Suprapubic skin (tissue), 4 donors: Measurements from ENCODE around the gene MAPK14. TPM values are rescaled to one million over a fixed set of nuclear protein-coding genes. Genes with fewer than 3 reads are reported as not detected.
A peak's percentile ranks its signal among the peaks of the same experiment; 100 is the strongest.

Experiments
- DNase-seq, 2 donors: peaks; one replicate each; pipeline ENCODE4 v3.0.0-alpha.2; 2019; ENCODE audit warnings: low spot score in 2 of 2
- H3K27ac ChIP-seq: fragments of 200-600 bp; sonication (generic); one replicate; pipeline ENCODE4 v1.5.1; 2019
- H3K27me3 ChIP-seq: fragments of 200-600 bp; sonication (generic); one replicate; pipeline ENCODE4 v1.5.1; 2019
- H3K36me3 ChIP-seq: fragments of 200-600 bp; sonication (generic); one replicate; pipeline ENCODE4 v1.5.1; 2019
- H3K4me1 ChIP-seq: fragments of 200-600 bp; sonication (generic); one replicate; pipeline ENCODE4 v1.5.1; 2019
- H3K4me3 ChIP-seq: fragments of 200-600 bp; sonication (generic); one replicate; pipeline ENCODE4 v1.5.1; 2019; ENCODE audit warnings: mild to moderate bottlenecking
- H3K9me3 ChIP-seq: fragments of 200-600 bp; sonication (generic); one replicate; pipeline ENCODE4 v1.5.1; 2019
- EP300 ChIP-seq: sonication (generic); formaldehyde crosslinking; IDR thresholded peaks from one replicate; pipeline ENCODE4 v1.6.1; 2017; ENCODE audit warnings: antibody characterized with exemption
- POLR2A ChIP-seq, 2 donors: fragments of 450-650 bp; IDR thresholded peaks; one replicate each; pipeline ENCODE4 v1.6.1; 2017; ENCODE audit warnings: antibody characterized with exemption in 2 of 2, mild to moderate bottlenecking in 2 of 2, moderate library complexity in 2 of 2
- POLR2AphosphoS5 ChIP-seq, 3 donors: sonication (generic); formaldehyde crosslinking; IDR thresholded peaks; one replicate each; pipeline ENCODE4 v1.6.1; 2017; ENCODE audit warnings: antibody characterized with exemption in 3 of 3
- WGBS: methylation state at CpG from one replicate; pipeline ENCODE4 v1.1.5; 2018; 5-methylcytosine and 5-hydroxymethylcytosine counted together
- total RNA-seq, 4 donors: library from RNA; depleted of rRNA; stranded (reverse); fragments of >200 nt; gene quantifications; one replicate each; pipeline ENCODE4 v1.1.0, GENCODE V29; 2016
- TF ChIP-seq, protein P1 (sequence below), 2 donors: fragments of 200-600 bp in 1 of 2; fragments of 450-650 bp in 1 of 2; sonication (generic) in 1 of 2; IDR thresholded peaks; one replicate each; pipeline ENCODE4 v1.5.1; 2016 to 2019; ENCODE audit warnings: antibody characterized with exemption in 2 of 2, mild to moderate bottlenecking in 1 of 2, moderate library complexity in 1 of 2

Gene MAPK14
- total RNA-seq, 4 donors from 2014 or later: 51.7 to 105 (median 57.8) TPM

GRCh38 chr6:36118550-36119107, 91.0 kb downstream of the MAPK14 start:
- Histone ChIP-seq H3K4me1 (peaks cover 44% of the 10 kb centered on the region), H3K36me3 (no peaks in the 10 kb centered on the region), H3K27ac (no peak overlapping the region), H3K9me3 (no peaks in the 10 kb centered on the region), H3K4me3 (no peak overlapping the region), H3K27me3 (no peaks in the 10 kb centered on the region)
- WGBS: 45% methylated on average over 4 of the region's 4 CpGs
- TF ChIP-seq POLR2AphosphoS5 (IDR thresholded peaks at IDR 0.05) (peak in 2 of 3 donors; percentile 10 to 12), POLR2A (IDR thresholded peaks at IDR 0.05) (no peak)
- no peak for DNase-seq

DNA sequence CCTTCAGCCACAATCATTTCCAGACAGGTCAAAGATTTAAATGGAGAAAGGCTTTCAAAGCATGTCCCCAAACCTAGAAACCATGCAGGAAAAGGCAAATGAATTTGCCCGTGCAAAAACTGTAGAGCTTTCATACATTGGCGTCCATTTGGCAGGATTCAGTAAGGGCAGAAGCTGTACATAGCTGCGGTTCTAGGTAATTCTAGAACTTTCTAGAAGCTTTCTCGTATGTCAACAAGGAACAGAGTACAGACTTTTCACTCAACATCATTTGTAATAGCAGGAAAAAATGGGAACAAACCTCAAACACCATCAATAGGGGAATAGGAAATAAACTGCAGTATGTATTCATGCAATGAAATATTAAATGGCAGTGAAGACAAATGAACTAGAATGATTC, 91.6 kb downstream of the MAPK14 start:
- Histone ChIP-seq H3K36me3 (no peaks in the 10 kb centered on the region), H3K27ac (no peak overlapping the region), H3K9me3 (no peaks in the 10 kb centered on the region), H3K4me3 (no peak overlapping the region), H3K4me1 (peaks cover 43% of the 10 kb centered on the region), H3K27me3 (no peaks in the 10 kb centered on the region)
- TF ChIP-seq, protein P1, sequence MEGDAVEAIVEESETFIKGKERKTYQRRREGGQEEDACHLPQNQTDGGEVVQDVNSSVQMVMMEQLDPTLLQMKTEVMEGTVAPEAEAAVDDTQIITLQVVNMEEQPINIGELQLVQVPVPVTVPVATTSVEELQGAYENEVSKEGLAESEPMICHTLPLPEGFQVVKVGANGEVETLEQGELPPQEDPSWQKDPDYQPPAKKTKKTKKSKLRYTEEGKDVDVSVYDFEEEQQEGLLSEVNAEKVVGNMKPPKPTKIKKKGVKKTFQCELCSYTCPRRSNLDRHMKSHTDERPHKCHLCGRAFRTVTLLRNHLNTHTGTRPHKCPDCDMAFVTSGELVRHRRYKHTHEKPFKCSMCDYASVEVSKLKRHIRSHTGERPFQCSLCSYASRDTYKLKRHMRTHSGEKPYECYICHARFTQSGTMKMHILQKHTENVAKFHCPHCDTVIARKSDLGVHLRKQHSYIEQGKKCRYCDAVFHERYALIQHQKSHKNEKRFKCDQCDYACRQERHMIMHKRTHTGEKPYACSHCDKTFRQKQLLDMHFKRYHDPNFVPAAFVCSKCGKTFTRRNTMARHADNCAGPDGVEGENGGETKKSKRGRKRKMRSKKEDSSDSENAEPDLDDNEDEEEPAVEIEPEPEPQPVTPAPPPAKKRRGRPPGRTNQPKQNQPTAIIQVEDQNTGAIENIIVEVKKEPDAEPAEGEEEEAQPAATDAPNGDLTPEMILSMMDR (IDR thresholded peaks at IDR 0.05): no peak
- no peak for TF ChIP-seq POLR2A (IDR thresholded peaks at IDR 0.05)
- no peak for TF ChIP-seq EP300
- TF ChIP-seq POLR2AphosphoS5 (IDR thresholded peaks at IDR 0.05): no peak
- DNase-seq: no peak
- 79% methylated on average over 4 of the region's 4 CpGs for WGBS

DNA sequence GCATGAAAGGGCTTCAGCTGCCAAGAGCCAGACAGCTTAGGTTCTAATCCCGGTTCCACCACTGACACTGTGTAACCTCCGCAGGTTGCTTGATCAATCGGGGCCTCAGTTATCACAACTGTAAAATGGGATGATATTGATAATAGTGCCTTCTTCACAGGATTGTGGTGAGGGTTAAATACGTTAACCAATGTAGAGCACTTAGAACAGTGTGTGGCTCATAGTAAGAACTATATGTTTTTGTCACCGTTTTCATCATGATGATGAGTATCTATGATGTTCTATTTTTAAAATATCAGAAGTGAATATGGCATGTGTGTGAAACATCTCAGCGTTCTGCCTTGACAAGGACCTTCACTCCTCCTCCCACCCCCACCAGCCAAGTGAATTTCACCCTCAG, 92.4 kb downstream of the MAPK14 start:
- TF ChIP-seq POLR2AphosphoS5 (IDR thresholded peaks at IDR 0.05) (no peak), EP300 (no peak), POLR2A (IDR thresholded peaks at IDR 0.05) (no peak)
- TF ChIP-seq, protein P1 (IDR thresholded peaks at IDR 0.05): no peak
- no peak overlapping the region for H3K4me3 ChIP-seq
- no peaks in the 10 kb centered on the region for H3K27me3 ChIP-seq
- no peak for DNase-seq
- peak overlapping the region; percentile 68 for H3K27ac ChIP-seq
- 80% methylated on average over 6 of the region's 6 CpGs for WGBS
- no peaks in the 10 kb centered on the region for H3K36me3 ChIP-seq
- H3K4me1 ChIP-seq: peaks cover 44% of the 10 kb centered on the region
- H3K9me3 ChIP-seq: no peaks in the 10 kb centered on the region

DNA sequence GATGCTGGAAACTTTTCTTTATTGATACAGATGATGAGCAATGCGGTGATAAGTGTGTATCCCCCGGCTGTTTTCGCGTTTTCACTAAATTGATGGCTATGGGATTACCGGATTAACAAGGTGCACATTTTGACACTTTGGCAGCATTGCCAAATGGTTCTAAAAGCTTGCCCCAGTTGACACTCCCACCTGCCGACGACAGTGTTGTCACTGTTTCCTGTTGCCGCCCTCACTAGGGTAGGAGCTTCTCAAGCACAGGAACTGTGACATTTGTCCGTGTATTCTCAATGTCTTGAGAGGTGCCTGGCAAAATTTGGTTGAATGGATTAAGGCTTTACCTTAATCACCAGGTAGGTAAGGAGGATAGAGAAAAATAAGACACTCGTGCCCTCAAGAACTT, 92.9 kb downstream of the MAPK14 start:
- Histone ChIP-seq H3K27ac (peak overlapping the region; percentile 68), H3K4me3 (peak overlapping the region; percentile 14), H3K9me3 (no peaks in the 10 kb centered on the region), H3K27me3 (no peaks in the 10 kb centered on the region), H3K4me1 (peaks cover 44% of the 10 kb centered on the region), H3K36me3 (no peaks in the 10 kb centered on the region)
- WGBS: 46% methylated on average over 10 of the region's 10 CpGs
- DNase-seq: peak in 1 of 2 donors; percentile 66
- TF ChIP-seq POLR2AphosphoS5 (IDR thresholded peaks at IDR 0.05) (no peak), EP300 (no peak), POLR2A (IDR thresholded peaks at IDR 0.05) (no peak)
- TF ChIP-seq, protein P1 (IDR thresholded peaks at IDR 0.05): no peak

DNA sequence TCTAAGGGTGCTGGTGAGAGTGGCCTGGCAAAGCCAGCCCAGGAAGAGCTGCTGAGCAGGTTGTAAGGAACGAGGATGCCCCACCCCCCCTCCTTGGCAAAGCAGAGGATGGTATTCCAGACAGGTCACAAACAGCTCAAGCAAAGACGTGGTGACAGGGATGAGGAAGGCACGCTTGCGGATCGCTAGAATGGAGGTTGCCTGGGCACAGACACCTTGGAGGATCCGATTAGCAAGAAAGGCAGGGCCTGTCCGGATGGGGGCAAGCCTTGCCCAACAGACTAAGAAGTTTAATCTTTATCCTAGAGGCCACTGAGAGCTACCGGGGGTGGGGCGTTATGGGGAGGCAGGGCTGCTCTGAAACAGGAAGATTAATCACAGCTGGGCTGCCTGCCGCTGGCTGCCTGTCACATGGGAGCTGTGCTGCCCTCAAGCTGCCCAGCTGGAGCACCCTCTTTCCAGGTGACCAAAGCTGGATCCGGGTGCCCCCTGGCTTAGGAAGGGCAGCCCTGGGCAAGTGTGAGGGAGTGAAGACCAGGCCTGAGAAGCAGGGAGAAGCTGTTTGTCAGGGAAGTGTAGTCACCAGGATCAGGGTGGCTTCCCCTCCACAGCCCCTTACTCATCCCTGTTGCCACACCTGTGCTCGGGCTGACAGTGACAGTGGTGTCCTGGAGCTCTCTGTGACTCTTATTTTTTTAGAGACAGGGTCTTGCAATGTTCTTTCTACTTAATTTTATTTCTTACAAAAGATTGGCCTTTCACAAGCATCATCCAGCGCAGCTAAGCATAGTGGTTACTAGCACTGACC, 93.6 kb downstream of the MAPK14 start:
- DNase-seq: peak in 1 of 2 donors; percentile 78
- WGBS: 26% methylated on average over 12 of the region's 13 CpGs

More for the DNA sequence above, 93.6 kb downstream of the MAPK14 start:
- Histone ChIP-seq H3K27me3 (no peaks in the 10 kb centered on the region), H3K4me1 (peaks cover 44% of the 10 kb centered on the region), H3K9me3 (no peaks in the 10 kb centered on the region), H3K4me3 (peak overlapping the region; percentile 14), H3K27ac (peak overlapping the region; percentile 68), H3K36me3 (no peaks in the 10 kb centered on the region)
- no peak for TF ChIP-seq POLR2A (IDR thresholded peaks at IDR 0.05)
- TF ChIP-seq EP300: no peak
- TF ChIP-seq, protein P1 (IDR thresholded peaks at IDR 0.05): no peak
- no peak for TF ChIP-seq POLR2AphosphoS5 (IDR thresholded peaks at IDR 0.05)
